GM23338 (cell line): ENCODE measurements around the gene CD3D. TPM values are rescaled to one million over a fixed set of nuclear protein-coding genes. Genes with fewer than 3 reads are reported as not detected.
A peak's percentile ranks its signal among the peaks of the same experiment; 100 is the strongest.

Source experiments
- ATAC-seq: fragments of 200-7000 bp; cut with Tn5 transposase; 3 replicates; pipeline ENCODE4 v1.9.1; 2020
- DNase-seq: peaks from one replicate; pipeline ENCODE4 v3.0.0-alpha.2; 2015; ENCODE audit warnings: low spot score
- H2AFZ ChIP-seq: fragments of 200-600 bp; sonication (generic); 2 replicates; pipeline ENCODE4 v1.8.0; 2016; ENCODE audit warnings: antibody characterized with exemption, mild to moderate bottlenecking, moderate library complexity
- H3F3A ChIP-seq: fragments of 200-600 bp; sonication (generic); replicated peaks from 2 replicates; pipeline ENCODE4 v1.8.0; 2017; ENCODE audit warnings: antibody characterized with exemption, mixed run types, low read depth
- H3K27ac ChIP-seq: fragments of 200-600 bp; sonication (generic); 2 replicates; pipeline ENCODE4 v1.6.1; 2016; ENCODE audit warnings: low read depth
- H3K27me3 ChIP-seq: fragments of 200-600 bp; sonication (generic); 2 replicates; pipeline ENCODE4 v1.8.0; 2016; ENCODE audit warnings: mild to moderate bottlenecking, mixed run types, moderate library complexity; ENCODE audit not compliant: insufficient read depth
- H3K36me3 ChIP-seq: fragments of 200-600 bp; sonication (generic); 2 replicates; pipeline ENCODE4 v1.8.0; 2016; ENCODE audit warnings: mild to moderate bottlenecking; ENCODE audit not compliant: insufficient read depth
- H3K4me1 ChIP-seq: fragments of 200-600 bp; sonication (generic); 2 replicates; pipeline ENCODE4 v1.8.0; 2016; ENCODE audit warnings: mild to moderate bottlenecking, moderate library complexity; ENCODE audit not compliant: insufficient read depth
- H3K4me2 ChIP-seq: fragments of 200-600 bp; sonication (generic); 2 replicates; pipeline ENCODE4 v1.7.1; 2017; ENCODE audit warnings: mixed run types
- H3K4me3 ChIP-seq: fragments of 200-600 bp; sonication (generic); 2 replicates; pipeline ENCODE4 v1.6.1; 2016; ENCODE audit warnings: mixed run types
- H3K79me2 ChIP-seq: fragments of 200-600 bp; sonication (generic); replicated peaks from 2 replicates; pipeline ENCODE4 v1.8.0; 2017; ENCODE audit warnings: mild to moderate bottlenecking; ENCODE audit not compliant: insufficient read depth
- H3K9me2 ChIP-seq: fragments of 200-600 bp; sonication (generic); 2 replicates; pipeline ENCODE4 v1.8.0; 2017; ENCODE audit not compliant: insufficient read depth
- H4K20me1 ChIP-seq: fragments of 200-600 bp; sonication (generic); replicated peaks from 2 replicates; pipeline ENCODE4 v1.8.0; 2017; ENCODE audit warnings: mild to moderate bottlenecking; ENCODE audit not compliant: insufficient read depth
- H3K27ac Mint-ChIP-seq: 2 replicates; pipeline ENCODE4 v1.8.0; 2020; ENCODE audit warnings: inconsistent platforms, mild to moderate bottlenecking, moderate library complexity, mixed read lengths
- H3K27me3 Mint-ChIP-seq: 3 replicates; pipeline ENCODE4 v1.8.0; 2022; ENCODE audit warnings: low read depth, mild to moderate bottlenecking, moderate library complexity, mixed read lengths, inconsistent platforms; ENCODE audit not compliant: insufficient read depth, poor library complexity
- H3K36me3 Mint-ChIP-seq: 3 replicates; pipeline ENCODE4 v1.8.0; 2021; ENCODE audit warnings: low read depth, mild to moderate bottlenecking, inconsistent platforms, moderate library complexity, mixed read lengths
- H3K4me1 Mint-ChIP-seq: 3 replicates; pipeline ENCODE4 v1.8.0; 2020; ENCODE audit warnings: mild to moderate bottlenecking, inconsistent platforms, mixed read lengths
- H3K4me3 Mint-ChIP-seq: 3 replicates; pipeline ENCODE4 v1.8.0; 2021; ENCODE audit warnings: moderate library complexity, mild to moderate bottlenecking, inconsistent platforms, mixed read lengths
- H3K9me3 Mint-ChIP-seq: 3 replicates; pipeline ENCODE4 v1.8.0; 2020; ENCODE audit warnings: moderate library complexity, mild to moderate bottlenecking, inconsistent platforms, mixed read lengths
- CREB1 ChIP-seq: fragments of 250-450 bp; sonication (Bioruptor Pico); IDR thresholded peaks from 2 replicates; pipeline ENCODE4 v1.5.0; 2020; ENCODE audit warnings: low read depth, mild to moderate bottlenecking, moderate library complexity
- CTCF ChIP-seq, 2 experiments: fragments of 200-600 bp in 1 of 2; sonication (generic) in 1 of 2; conservative IDR thresholded peaks; 2 replicates each; pipeline versions ENCODE4 v1.5.1 to v1.6.1; 2016 to 2017; ENCODE audit warnings: antibody characterized with exemption in 2 of 2, low read depth in 2 of 2, mild to moderate bottlenecking in 2 of 2, moderate library complexity in 1 of 2
- ETS1 ChIP-seq: IDR thresholded peaks from 2 replicates; pipeline ENCODE4 v1.6.1; 2016; ENCODE audit warnings: antibody characterized with exemption
- EZH2 ChIP-seq: fragments of 200-600 bp; sonication (generic); IDR thresholded peaks from one replicate; pipeline ENCODE4 v1.8.0; 2017; ENCODE audit warnings: antibody characterized with exemption, mild to moderate bottlenecking, low read depth; ENCODE audit not compliant: unreplicated experiment
- EZH2phosphoT487 ChIP-seq: fragments of 200-600 bp; sonication (generic); IDR thresholded peaks from one replicate; pipeline ENCODE4 v1.8.1; 2018; ENCODE audit warnings: antibody characterized with exemption; ENCODE audit not compliant: unreplicated experiment
- JUNB ChIP-seq: IDR thresholded peaks from one replicate; pipeline ENCODE4 v1.6.1; 2016; ENCODE audit warnings: antibody characterized with exemption; ENCODE audit not compliant: unreplicated experiment
- NANOG ChIP-seq: IDR thresholded peaks from 2 replicates; pipeline ENCODE4 v1.6.1; 2016; ENCODE audit warnings: antibody characterized with exemption, borderline replicate concordance
- POLR2AphosphoS5 ChIP-seq: IDR thresholded peaks from 2 replicates; pipeline ENCODE4 v1.6.1; 2016; ENCODE audit warnings: antibody characterized with exemption, low read depth
- REST ChIP-seq: IDR thresholded peaks from one replicate; pipeline ENCODE4 v1.6.1; 2018; ENCODE audit warnings: antibody characterized with exemption; ENCODE audit not compliant: unreplicated experiment
- STAT1 ChIP-seq: IDR thresholded peaks from one replicate; pipeline ENCODE4 v1.6.1; 2016; ENCODE audit warnings: antibody characterized with exemption; ENCODE audit not compliant: unreplicated experiment
- ZNF114 ChIP-seq: fragments of 250-450 bp; sonication (Bioruptor Pico); IDR thresholded peaks from 2 replicates; pipeline ENCODE4 v1.5.0; 2020; ENCODE audit warnings: mild to moderate bottlenecking, moderate library complexity
- ZNF331 ChIP-seq: fragments of 250-450 bp; sonication (Bioruptor Pico); IDR thresholded peaks from 2 replicates; pipeline ENCODE4 v1.5.0; 2020; ENCODE audit warnings: low read depth, mild to moderate bottlenecking, moderate library complexity
- ZNF462 ChIP-seq: fragments of 250-450 bp; sonication (Bioruptor Pico); IDR thresholded peaks from 2 replicates; pipeline ENCODE4 v1.5.0; 2020; ENCODE audit warnings: mild to moderate bottlenecking, moderate library complexity
- polyA plus RNA-seq: library from polyadenylated mRNA; unstranded; fragments of >200 nt; fragmentation: Nextera tagmentation; extraction: Ambion mirVana; gene quantifications from 2 replicates; pipeline ENCODE4 v1.2.1, GENCODE V29; 2016
- total RNA-seq: library from RNA; depleted of rRNA; stranded (reverse); fragments of >200 nt; shearing (Covaris generic); gene quantifications from 2 replicates; pipeline ENCODE4 v1.2.3, GENCODE V29; 2014

CD3D gene
- total and polyA plus RNA-seq, 2 experiments from 2014 or later = not detected

GRCh38 chr11:118314988-118315411 is 27.5 kb downstream of the CD3D start:
- H3K27ac Mint-ChIP-seq = no peak overlapping the region
- H3K9me2 ChIP-seq = no peaks in the 10 kb centered on the region
- H3K27me3 Mint-ChIP-seq = peaks cover 7% of the 10 kb centered on the region
- peak overlapping the region; percentile 96 for H2AFZ ChIP-seq
- H3K4me1 Mint-ChIP-seq = peaks cover 23% of the 10 kb centered on the region
- H3K4me3 Mint-ChIP-seq = peak overlapping the region; percentile 59
- peaks cover 9% of the 10 kb centered on the region for H3F3A ChIP-seq
- no peak overlapping the region for H3K27ac ChIP-seq
- no peaks in the 10 kb centered on the region for H3K36me3 Mint-ChIP-seq
- H3K4me1 ChIP-seq = peaks cover 23% of the 10 kb centered on the region
- H4K20me1 ChIP-seq = no peaks in the 10 kb centered on the region
- peak overlapping the region; percentile 88 for H3K4me2 ChIP-seq
- peak overlapping the region; percentile 47 for H3K4me3 ChIP-seq
- H3K9me3 Mint-ChIP-seq = no peaks in the 10 kb centered on the region
- ATAC-seq (no peak), DNase-seq (no peak)
- H3K27me3 ChIP-seq = peaks cover 20% of the 10 kb centered on the region; the same call in 1 of the 2 replicates
- H3K36me3 ChIP-seq = no peaks in the 10 kb centered on the region
- H3K79me2 ChIP-seq = no peaks in the 10 kb centered on the region
- TF ChIP-seq REST = no peak
- no peak for TF ChIP-seq EZH2phosphoT487
- TF ChIP-seq ZNF114 (CRISPR knock-in tag) = no peak
- no peak for TF ChIP-seq NANOG
- TF ChIP-seq EZH2 = no peak
- no peak for TF ChIP-seq CREB1
- TF ChIP-seq ZNF462 (CRISPR knock-in tag) = no peak
- no peak for TF ChIP-seq CTCF (conservative IDR thresholded peaks at IDR 0.05; ENCODE audit: low read depth in 2 of 2)
- TF ChIP-seq ETS1 = no peak
- no peak for TF ChIP-seq ZNF331 (CRISPR knock-in tag)
- no peak for TF ChIP-seq STAT1
- no peak for TF ChIP-seq POLR2AphosphoS5
- TF ChIP-seq JUNB = no peak
